ENCODE results near the gene CLMN. TPM values are rescaled to one million over a fixed set of nuclear protein-coding genes. Genes with fewer than 3 reads are reported as not detected.

CLMN gene
- total RNA-seq, 1 donor: 1.1 TPM

DNA sequence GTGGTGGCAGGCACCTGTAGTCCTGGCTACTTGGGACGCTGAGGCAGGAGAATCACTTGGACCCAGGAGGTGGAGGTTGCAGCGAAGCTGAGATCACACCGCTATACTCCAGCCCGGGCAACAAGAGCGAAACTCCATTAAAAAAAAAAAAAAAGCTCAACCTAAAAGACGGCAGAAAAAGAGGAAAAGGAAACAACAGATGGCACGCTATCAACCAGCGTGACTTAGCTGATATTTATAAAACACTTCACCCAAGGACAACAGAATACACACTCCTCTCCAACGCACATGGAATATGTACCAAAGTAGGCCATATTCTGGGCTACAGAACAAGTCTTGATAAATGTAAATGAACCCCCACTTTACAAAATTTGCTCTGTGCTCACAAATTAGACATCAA, 34.0 kb upstream of the CLMN start:
- Histone ChIP-seq H3K27ac (ENCODE audit: low read depth, low read length) (no peak overlapping the region), H3K9me3 (ENCODE audit: low read depth, low read length) (no peaks in the 10 kb centered on the region), H3K4me3 (ENCODE audit: insufficient read depth, low read length) (no peak overlapping the region), H2AFZ (ENCODE audit: low read length) (no peak overlapping the region), H3K4me1 (ENCODE audit: insufficient read depth, low read length) (no peaks in the 10 kb centered on the region), H3K27me3 (ENCODE audit: insufficient read depth, low read length) (no peaks in the 10 kb centered on the region), H3K36me3 (ENCODE audit: insufficient read depth, low read length) (no peaks in the 10 kb centered on the region), H4K20me1 (ENCODE audit: insufficient read depth, low read length) (no peaks in the 10 kb centered on the region), H3K79me2 (ENCODE audit: insufficient read depth, low read length) (no peaks in the 10 kb centered on the region), H3K4me2 (ENCODE audit: insufficient read depth, low read length) (no peak overlapping the region)
- TF ChIP-seq, protein P1, sequence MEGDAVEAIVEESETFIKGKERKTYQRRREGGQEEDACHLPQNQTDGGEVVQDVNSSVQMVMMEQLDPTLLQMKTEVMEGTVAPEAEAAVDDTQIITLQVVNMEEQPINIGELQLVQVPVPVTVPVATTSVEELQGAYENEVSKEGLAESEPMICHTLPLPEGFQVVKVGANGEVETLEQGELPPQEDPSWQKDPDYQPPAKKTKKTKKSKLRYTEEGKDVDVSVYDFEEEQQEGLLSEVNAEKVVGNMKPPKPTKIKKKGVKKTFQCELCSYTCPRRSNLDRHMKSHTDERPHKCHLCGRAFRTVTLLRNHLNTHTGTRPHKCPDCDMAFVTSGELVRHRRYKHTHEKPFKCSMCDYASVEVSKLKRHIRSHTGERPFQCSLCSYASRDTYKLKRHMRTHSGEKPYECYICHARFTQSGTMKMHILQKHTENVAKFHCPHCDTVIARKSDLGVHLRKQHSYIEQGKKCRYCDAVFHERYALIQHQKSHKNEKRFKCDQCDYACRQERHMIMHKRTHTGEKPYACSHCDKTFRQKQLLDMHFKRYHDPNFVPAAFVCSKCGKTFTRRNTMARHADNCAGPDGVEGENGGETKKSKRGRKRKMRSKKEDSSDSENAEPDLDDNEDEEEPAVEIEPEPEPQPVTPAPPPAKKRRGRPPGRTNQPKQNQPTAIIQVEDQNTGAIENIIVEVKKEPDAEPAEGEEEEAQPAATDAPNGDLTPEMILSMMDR (IDR thresholded peaks at IDR 0.05; ENCODE audit: extremely low read depth, low read depth, low read length): no peak
- no peak for DNase-seq (ENCODE audit: insufficient read length, low spot score, missing footprints)

DNA sequence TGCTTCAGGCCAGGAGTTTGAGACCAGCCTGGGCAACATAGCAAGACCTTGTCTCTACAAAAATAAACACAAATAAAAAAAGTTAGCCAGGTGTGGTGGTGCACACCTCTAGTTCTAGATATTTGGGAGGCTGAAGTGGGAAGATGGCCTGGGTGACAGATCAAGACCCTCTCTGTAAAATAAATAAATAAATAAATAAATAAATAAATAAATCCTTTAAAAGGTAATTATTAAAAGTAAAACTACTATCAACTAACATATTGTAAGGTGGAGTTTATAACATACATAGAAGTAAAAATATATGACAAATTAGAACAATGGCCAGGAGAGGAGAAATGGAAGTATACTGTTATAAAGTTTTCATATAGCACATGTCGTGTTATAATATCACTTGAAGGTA, 33.3 kb upstream of the CLMN start:
- DNase-seq (ENCODE audit: insufficient read length, low spot score, missing footprints): no peak
- Histone ChIP-seq H3K9me3 (ENCODE audit: low read depth, low read length) (no peaks in the 10 kb centered on the region), H3K4me2 (ENCODE audit: insufficient read depth, low read length) (no peak overlapping the region), H3K36me3 (ENCODE audit: insufficient read depth, low read length) (no peaks in the 10 kb centered on the region), H4K20me1 (ENCODE audit: insufficient read depth, low read length) (no peaks in the 10 kb centered on the region), H3K4me3 (ENCODE audit: insufficient read depth, low read length) (no peak overlapping the region), H2AFZ (ENCODE audit: low read length) (no peak overlapping the region), H3K27ac (ENCODE audit: low read depth, low read length) (no peak overlapping the region), H3K27me3 (ENCODE audit: insufficient read depth, low read length) (no peaks in the 10 kb centered on the region), H3K4me1 (ENCODE audit: insufficient read depth, low read length) (no peaks in the 10 kb centered on the region), H3K79me2 (ENCODE audit: insufficient read depth, low read length) (no peaks in the 10 kb centered on the region)
- TF ChIP-seq, protein P1 (IDR thresholded peaks at IDR 0.05; ENCODE audit: extremely low read depth, low read depth, low read length): no peak

DNA sequence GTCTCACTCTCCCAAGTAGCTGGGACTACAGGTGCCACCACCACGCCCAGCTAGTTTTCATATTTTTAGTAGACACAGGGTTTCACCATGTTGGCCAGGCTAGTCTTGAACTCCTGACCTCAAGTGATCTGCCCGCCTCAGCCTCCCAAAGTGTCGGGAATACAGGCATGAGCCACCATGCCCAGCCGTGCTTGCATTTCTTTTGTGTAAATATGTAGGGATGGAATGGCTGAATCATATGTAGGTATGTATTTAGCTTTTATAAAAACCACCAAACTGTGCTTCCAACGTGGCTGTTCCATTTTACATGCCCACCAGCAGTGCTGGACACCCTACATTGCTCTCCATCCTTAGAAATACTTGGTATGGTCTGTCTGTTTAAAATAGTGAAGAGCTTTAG, 32.8 kb upstream of the CLMN start:
- H3K4me1 ChIP-seq (ENCODE audit: insufficient read depth, low read length): no peaks in the 10 kb centered on the region
- no peaks in the 10 kb centered on the region for H3K79me2 ChIP-seq (ENCODE audit: insufficient read depth, low read length)
- TF ChIP-seq, protein P1 (IDR thresholded peaks at IDR 0.05; ENCODE audit: extremely low read depth, low read depth, low read length): no peak
- DNase-seq (ENCODE audit: insufficient read length, low spot score, missing footprints): no peak
- no peak overlapping the region for H3K4me2 ChIP-seq (ENCODE audit: insufficient read depth, low read length)
- no peaks in the 10 kb centered on the region for H3K9me3 ChIP-seq (ENCODE audit: low read depth, low read length)
- no peak overlapping the region for H2AFZ ChIP-seq (ENCODE audit: low read length)
- H4K20me1 ChIP-seq (ENCODE audit: insufficient read depth, low read length): no peaks in the 10 kb centered on the region
- H3K27ac ChIP-seq (ENCODE audit: low read depth, low read length): no peak overlapping the region
- no peak overlapping the region for H3K4me3 ChIP-seq (ENCODE audit: insufficient read depth, low read length)
- no peaks in the 10 kb centered on the region for H3K27me3 ChIP-seq (ENCODE audit: insufficient read depth, low read length)
- no peaks in the 10 kb centered on the region for H3K36me3 ChIP-seq (ENCODE audit: insufficient read depth, low read length)

DNA sequence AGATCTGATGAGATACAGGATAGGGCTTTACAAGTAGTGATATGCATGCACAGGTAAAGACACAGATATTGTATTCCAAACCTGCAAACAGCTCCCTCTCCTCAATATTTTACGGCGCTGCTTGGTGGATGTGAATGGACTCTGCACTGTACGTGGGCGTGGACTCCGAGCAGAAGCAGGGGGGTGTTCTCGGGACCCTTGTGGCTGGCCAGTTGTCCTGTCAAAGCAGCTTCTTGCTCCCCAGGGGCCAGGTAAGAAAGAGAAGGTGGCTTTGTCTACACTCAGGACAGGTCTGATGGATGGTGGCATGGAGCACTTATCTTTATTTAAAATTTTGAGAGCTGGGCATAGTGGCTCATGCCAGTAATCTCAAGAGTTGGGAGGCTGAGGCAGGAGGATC, 29.5 kb upstream of the CLMN start:
- Histone ChIP-seq H3K4me1 (ENCODE audit: insufficient read depth, low read length) (no peaks in the 10 kb centered on the region), H4K20me1 (ENCODE audit: insufficient read depth, low read length) (no peaks in the 10 kb centered on the region), H2AFZ (ENCODE audit: low read length) (no peak overlapping the region), H3K27ac (ENCODE audit: low read depth, low read length) (no peak overlapping the region), H3K9me3 (ENCODE audit: low read depth, low read length) (no peaks in the 10 kb centered on the region), H3K79me2 (ENCODE audit: insufficient read depth, low read length) (no peaks in the 10 kb centered on the region), H3K27me3 (ENCODE audit: insufficient read depth, low read length) (no peaks in the 10 kb centered on the region), H3K36me3 (ENCODE audit: insufficient read depth, low read length) (no peaks in the 10 kb centered on the region), H3K4me2 (ENCODE audit: insufficient read depth, low read length) (no peak overlapping the region), H3K4me3 (ENCODE audit: insufficient read depth, low read length) (no peak overlapping the region)
- DNase-seq (ENCODE audit: insufficient read length, low spot score, missing footprints): no peak
- TF ChIP-seq, protein P1 (IDR thresholded peaks at IDR 0.05; ENCODE audit: extremely low read depth, low read depth, low read length): no peak
